ENCODE results near the gene PPM1H.
"Not testable (repeated sequence)": the region's sequence is repeated elsewhere in the genome, so short reads cannot be mapped to it uniquely, and the experiment has no call there.

PPM1H gene

GRCh38 chr12:62943779-62944395 lies 8.9 kb upstream of the PPM1H start:
- TF ChIP-seq, protein P1, sequence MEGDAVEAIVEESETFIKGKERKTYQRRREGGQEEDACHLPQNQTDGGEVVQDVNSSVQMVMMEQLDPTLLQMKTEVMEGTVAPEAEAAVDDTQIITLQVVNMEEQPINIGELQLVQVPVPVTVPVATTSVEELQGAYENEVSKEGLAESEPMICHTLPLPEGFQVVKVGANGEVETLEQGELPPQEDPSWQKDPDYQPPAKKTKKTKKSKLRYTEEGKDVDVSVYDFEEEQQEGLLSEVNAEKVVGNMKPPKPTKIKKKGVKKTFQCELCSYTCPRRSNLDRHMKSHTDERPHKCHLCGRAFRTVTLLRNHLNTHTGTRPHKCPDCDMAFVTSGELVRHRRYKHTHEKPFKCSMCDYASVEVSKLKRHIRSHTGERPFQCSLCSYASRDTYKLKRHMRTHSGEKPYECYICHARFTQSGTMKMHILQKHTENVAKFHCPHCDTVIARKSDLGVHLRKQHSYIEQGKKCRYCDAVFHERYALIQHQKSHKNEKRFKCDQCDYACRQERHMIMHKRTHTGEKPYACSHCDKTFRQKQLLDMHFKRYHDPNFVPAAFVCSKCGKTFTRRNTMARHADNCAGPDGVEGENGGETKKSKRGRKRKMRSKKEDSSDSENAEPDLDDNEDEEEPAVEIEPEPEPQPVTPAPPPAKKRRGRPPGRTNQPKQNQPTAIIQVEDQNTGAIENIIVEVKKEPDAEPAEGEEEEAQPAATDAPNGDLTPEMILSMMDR (conservative IDR thresholded peaks at IDR 0.05; ENCODE audit: low read depth, low read length), result no peak
- H3K4me3 ChIP-seq (ENCODE audit: low read length), result no peak overlapping the region

GRCh38 chr12:62942316-62942715 lies 7.4 kb upstream of the PPM1H start:
- not testable (repeated sequence) for DNase-seq (ENCODE audit: low read depth); H3K4me3 ChIP-seq (ENCODE audit: low read length)

More at GRCh38 chr12:62943779-62944395, 8.9 kb upstream of the PPM1H start:
- DNase-seq (ENCODE audit: low read depth), result no peak

- TF ChIP-seq, protein P1 (conservative IDR thresholded peaks at IDR 0.05; ENCODE audit: low read depth, low read length), result no peak
- no peak for DNase-seq (ENCODE audit: low read depth)
- peak overlapping the region; percentile 87 for H3K4me3 ChIP-seq (ENCODE audit: low read length)
These were observed 631 bp downstream of the PPM1H start for GRCh38 chr12:62934239-62934798.

DNA sequence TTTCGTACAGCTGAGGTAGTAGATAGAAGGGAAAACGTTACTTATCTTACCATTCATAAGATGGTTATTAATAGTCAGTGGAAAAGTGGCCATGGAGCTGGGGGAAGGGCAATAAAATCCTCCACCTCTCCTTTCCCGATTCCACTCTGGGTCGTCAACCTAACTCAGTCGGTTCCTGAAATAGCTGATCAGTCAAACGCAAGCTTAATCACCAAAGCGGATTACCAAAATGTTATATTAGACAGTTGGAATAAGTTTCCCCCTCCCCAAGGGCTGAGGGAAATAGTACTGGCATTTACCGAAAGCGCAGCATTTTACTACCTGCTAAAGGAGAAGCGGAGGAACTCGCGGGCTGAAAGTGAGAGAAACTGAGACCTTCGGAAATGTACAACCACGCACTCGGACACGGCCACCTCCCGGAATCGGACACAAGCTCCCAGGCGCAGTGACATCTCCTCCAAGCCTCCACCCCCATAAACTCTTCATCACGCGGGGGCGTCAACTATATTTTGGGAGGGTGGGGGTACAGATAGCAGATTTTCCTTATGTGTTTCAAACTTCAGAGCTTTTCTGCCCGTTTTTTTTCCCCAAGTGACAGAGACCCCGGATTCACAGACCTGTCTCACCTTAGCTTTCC lies 1.2 kb downstream of the PPM1H start:
- H3K4me3 ChIP-seq (ENCODE audit: low read length), result peak overlapping the region; percentile 87
- TF ChIP-seq, protein P1 (conservative IDR thresholded peaks at IDR 0.05; ENCODE audit: low read depth, low read length), result no peak
- no peak for DNase-seq (ENCODE audit: low read depth)

- DNase-seq (ENCODE audit: low read depth), result no peak
- peak overlapping the region; percentile 87 for H3K4me3 ChIP-seq (ENCODE audit: low read length)
- TF ChIP-seq, protein P1 (conservative IDR thresholded peaks at IDR 0.05; ENCODE audit: low read depth, low read length), result no peak
These were observed 1.7 kb downstream of the PPM1H start for GRCh38 chr12:62933220-62933601.

DNA sequence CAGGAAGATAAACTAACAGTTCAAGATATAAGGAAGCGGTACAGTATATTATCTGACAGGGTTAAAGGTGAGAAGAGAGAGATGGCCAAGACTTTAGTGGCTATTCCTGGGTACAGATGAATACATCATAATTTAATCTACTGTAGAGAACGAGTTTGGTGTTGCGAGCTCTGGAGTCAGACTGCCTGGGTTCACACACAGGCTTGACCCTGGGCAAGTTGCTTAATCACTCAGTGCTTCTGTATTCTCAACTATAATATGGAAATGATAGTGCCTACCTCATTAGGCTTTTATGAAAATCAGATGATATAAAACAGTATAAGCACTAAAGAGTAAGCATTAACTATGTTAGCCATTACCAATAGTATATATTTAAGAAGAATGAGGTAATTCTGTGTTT lies 3.5 kb downstream of the PPM1H start:
- H3K4me3 ChIP-seq (ENCODE audit: low read length), result no peak overlapping the region
- DNase-seq (ENCODE audit: low read depth), result no peak
- TF ChIP-seq, protein P1 (conservative IDR thresholded peaks at IDR 0.05; ENCODE audit: low read depth, low read length), result no peak

- DNase-seq (ENCODE audit: low read depth), result no peak
- no peak overlapping the region for H3K4me3 ChIP-seq (ENCODE audit: low read length)
- TF ChIP-seq, protein P1 (conservative IDR thresholded peaks at IDR 0.05; ENCODE audit: low read depth, low read length), result no peak
These were observed 4.2 kb downstream of the PPM1H start for GRCh38 chr12:62930546-62931425.

Measured in retinal pigment epithelial cell (primary cell).